GM19035 (cell line): ENCODE results near the gene RBM23.

Experiments
- ATAC-seq: cut with Tn5 transposase; IDR thresholded peaks from one replicate; pipeline ENCODE4 v1.9.1; 2021; ENCODE audit not compliant: unreplicated experiment

Gene RBM23

GRCh38 chr14:22845821-22846625, 72.9 kb downstream of the RBM23 start:
- no peak for ATAC-seq

GRCh38 chr14:22845103-22845394, 73.9 kb downstream of the RBM23 start:
- no peak for ATAC-seq

- ATAC-seq, result no peak
These were observed 74.5 kb downstream of the RBM23 start for GRCh38 chr14:22844221-22845102.
